ENCODE results near the gene IGFBP6. TPM values are rescaled to one million over a fixed set of nuclear protein-coding genes. Genes with fewer than 3 reads are reported as not detected.
"Not testable (repeated sequence)": the region's sequence is repeated elsewhere in the genome, so short reads cannot be mapped to it uniquely, and the experiment has no call there.

The IGFBP6 gene
- total RNA-seq, 2 donors from 2014 or later = 0.45 to 6.0 TPM

DNA sequence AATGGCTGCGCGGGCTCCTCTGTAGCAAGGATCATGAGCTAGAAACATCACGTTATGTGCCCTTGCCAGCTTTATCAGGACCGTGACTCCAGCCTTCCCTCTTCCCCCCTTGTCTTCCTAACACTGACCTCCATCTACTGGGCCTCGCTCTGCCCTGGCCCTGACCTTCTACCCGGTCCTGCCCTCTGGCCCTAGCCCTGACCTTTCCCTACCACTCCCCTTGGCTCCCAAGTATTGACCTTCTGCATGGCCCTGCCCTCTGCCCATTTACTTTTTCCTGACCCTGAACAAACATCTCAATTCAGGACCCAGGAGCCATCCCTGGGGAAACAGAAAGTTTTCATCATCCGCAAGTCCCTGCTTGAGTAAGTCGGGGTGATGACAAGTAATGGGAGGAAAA is 7.8 kb downstream of the IGFBP6 start:
- Mint-ChIP-seq H3K27ac (no peak overlapping the region), H3K4me3 (no peak overlapping the region), H3K27me3 (no peaks in the 10 kb centered on the region), H3K9me3 (no peaks in the 10 kb centered on the region), H3K4me1 (peaks cover 11% of the 10 kb centered on the region), H3K36me3 (ENCODE audit: low read depth) (no peaks in the 10 kb centered on the region)
- ATAC-seq (replicated peaks) = no peak

GRCh38 chr12:53105712-53106439 is 8.4 kb downstream of the IGFBP6 start:
- Mint-ChIP-seq H3K4me1 (peaks cover 11% of the 10 kb centered on the region), H3K27me3 (no peaks in the 10 kb centered on the region), H3K9me3 (no peaks in the 10 kb centered on the region), H3K36me3 (ENCODE audit: low read depth) (no peaks in the 10 kb centered on the region), H3K4me3 (no peak overlapping the region), H3K27ac (no peak overlapping the region)
- no peak for ATAC-seq (replicated peaks)

- no peaks in the 10 kb centered on the region for H3K36me3 Mint-ChIP-seq (ENCODE audit: low read depth)
- H3K4me3 Mint-ChIP-seq = no peak overlapping the region
- no peak for ATAC-seq (replicated peaks)
- no peaks in the 10 kb centered on the region for H3K27me3 Mint-ChIP-seq
- H3K9me3 Mint-ChIP-seq = no peaks in the 10 kb centered on the region
- no peak overlapping the region for H3K27ac Mint-ChIP-seq
- peaks cover 11% of the 10 kb centered on the region for H3K4me1 Mint-ChIP-seq
These were observed 9.7 kb downstream of the IGFBP6 start for GRCh38 chr12:53107122-53107521.

DNA sequence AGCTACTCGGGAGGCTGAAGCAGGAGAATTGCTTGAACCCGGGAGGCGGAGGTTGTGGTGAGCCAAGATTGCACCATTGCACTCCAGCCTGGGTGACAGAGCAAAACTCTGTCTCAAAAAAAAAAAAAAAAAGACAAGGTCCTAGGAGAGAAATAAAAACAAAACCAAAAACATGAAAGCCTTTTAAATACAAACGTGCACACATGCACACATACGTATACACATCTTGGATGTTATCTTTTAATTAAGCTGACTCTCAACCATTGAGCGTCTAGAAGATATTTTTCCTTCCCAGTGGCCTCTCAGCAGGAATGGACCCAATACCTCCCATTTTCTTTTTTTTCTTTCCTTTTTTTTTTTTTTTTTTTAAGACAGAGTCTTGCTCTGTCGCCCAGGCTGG is 15.0 kb downstream of the IGFBP6 start:
- H3K36me3 Mint-ChIP-seq (ENCODE audit: low read depth) = not testable (repeated sequence)

DNA sequence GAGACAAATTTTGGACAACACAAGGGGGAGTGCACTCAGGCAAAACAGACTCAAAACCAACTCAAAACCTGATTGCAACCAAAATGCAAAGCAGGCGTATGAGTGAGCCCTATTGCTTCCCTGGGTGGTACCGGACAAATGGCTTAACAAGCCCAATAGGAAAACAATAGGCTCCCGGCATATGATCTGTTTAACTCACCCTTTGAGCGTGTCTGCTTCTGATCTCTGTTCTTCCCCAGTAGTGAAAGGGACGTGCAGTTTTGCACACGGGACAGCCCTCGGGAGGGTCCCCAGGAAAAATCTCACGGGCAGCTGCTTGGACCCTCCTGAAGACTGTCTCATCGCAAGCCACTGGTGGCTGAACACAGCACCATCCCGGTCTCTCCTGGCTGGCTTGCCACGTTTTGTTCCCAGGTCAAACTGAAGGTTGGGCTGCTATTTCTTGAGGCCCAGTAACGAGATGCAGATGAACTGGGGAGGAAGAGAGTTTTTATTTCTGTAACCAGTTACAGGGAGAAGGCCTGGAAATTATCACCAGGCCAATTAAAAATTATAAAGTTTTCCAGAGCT is 15.8 kb downstream of the IGFBP6 start:
- Mint-ChIP-seq H3K4me1 (no peaks in the 10 kb centered on the region), H3K9me3 (no peaks in the 10 kb centered on the region), H3K27me3 (no peaks in the 10 kb centered on the region), H3K4me3 (no peak overlapping the region), H3K36me3 (ENCODE audit: low read depth) (no peaks in the 10 kb centered on the region), H3K27ac (no peak overlapping the region)
- no peak for ATAC-seq (replicated peaks)

More for the DNA sequence above, 15.0 kb downstream of the IGFBP6 start:
- not testable (repeated sequence) for H3K27me3 Mint-ChIP-seq; H3K9me3 Mint-ChIP-seq; ATAC-seq (replicated peaks); H3K27ac Mint-ChIP-seq; H3K4me3 Mint-ChIP-seq; H3K4me1 Mint-ChIP-seq

DNA sequence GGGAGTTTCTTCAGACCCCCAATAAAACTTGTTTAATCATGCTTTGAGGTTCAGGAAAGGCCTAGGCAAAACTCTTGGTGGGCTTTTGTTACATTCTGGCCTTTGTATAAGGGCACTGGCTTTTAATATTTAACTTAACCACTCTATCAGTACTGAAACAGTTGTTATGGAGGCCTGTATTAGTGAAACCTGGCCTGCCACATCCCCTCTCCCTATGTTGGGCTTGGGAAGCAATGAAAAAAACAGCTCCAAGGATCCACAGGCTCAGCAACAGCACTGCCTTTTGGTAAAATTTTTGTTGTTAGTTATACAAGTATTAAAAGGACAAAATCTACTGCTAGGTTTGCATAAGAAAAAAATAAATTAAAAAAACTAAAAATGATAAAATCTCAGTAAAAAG is 16.5 kb downstream of the IGFBP6 start:
- Mint-ChIP-seq H3K36me3 (ENCODE audit: low read depth) (no peaks in the 10 kb centered on the region), H3K4me3 (no peak overlapping the region), H3K27me3 (no peaks in the 10 kb centered on the region), H3K27ac (no peak overlapping the region), H3K4me1 (no peaks in the 10 kb centered on the region), H3K9me3 (no peaks in the 10 kb centered on the region)
- ATAC-seq (replicated peaks) = no peak

- no peak overlapping the region for H3K27ac Mint-ChIP-seq
- no peak overlapping the region for H3K4me3 Mint-ChIP-seq
- ATAC-seq (replicated peaks) = no peak
- H3K9me3 Mint-ChIP-seq = no peaks in the 10 kb centered on the region
- no peaks in the 10 kb centered on the region for H3K27me3 Mint-ChIP-seq
- H3K36me3 Mint-ChIP-seq (ENCODE audit: low read depth) = no peaks in the 10 kb centered on the region
- no peaks in the 10 kb centered on the region for H3K4me1 Mint-ChIP-seq
These were observed 17.8 kb downstream of the IGFBP6 start for GRCh38 chr12:53115112-53115890.

- Mint-ChIP-seq H3K4me3 (no peak overlapping the region), H3K27ac (no peak overlapping the region), H3K4me1 (no peaks in the 10 kb centered on the region), H3K9me3 (no peaks in the 10 kb centered on the region), H3K27me3 (no peaks in the 10 kb centered on the region), H3K36me3 (ENCODE audit: low read depth) (no peaks in the 10 kb centered on the region)
- ATAC-seq (replicated peaks) = no peak
These were observed 18.6 kb downstream of the IGFBP6 start for GRCh38 chr12:53115891-53116648.

GRCh38 chr12:53118751-53119300 is 21.4 kb downstream of the IGFBP6 start:
- ATAC-seq (replicated peaks) = no peak
- no peaks in the 10 kb centered on the region for H3K9me3 Mint-ChIP-seq
- no peaks in the 10 kb centered on the region for H3K36me3 Mint-ChIP-seq (ENCODE audit: low read depth)
- no peak overlapping the region for H3K4me3 Mint-ChIP-seq
- no peaks in the 10 kb centered on the region for H3K27me3 Mint-ChIP-seq
- H3K27ac Mint-ChIP-seq = peak overlapping the region; percentile 9
- no peaks in the 10 kb centered on the region for H3K4me1 Mint-ChIP-seq

DNA sequence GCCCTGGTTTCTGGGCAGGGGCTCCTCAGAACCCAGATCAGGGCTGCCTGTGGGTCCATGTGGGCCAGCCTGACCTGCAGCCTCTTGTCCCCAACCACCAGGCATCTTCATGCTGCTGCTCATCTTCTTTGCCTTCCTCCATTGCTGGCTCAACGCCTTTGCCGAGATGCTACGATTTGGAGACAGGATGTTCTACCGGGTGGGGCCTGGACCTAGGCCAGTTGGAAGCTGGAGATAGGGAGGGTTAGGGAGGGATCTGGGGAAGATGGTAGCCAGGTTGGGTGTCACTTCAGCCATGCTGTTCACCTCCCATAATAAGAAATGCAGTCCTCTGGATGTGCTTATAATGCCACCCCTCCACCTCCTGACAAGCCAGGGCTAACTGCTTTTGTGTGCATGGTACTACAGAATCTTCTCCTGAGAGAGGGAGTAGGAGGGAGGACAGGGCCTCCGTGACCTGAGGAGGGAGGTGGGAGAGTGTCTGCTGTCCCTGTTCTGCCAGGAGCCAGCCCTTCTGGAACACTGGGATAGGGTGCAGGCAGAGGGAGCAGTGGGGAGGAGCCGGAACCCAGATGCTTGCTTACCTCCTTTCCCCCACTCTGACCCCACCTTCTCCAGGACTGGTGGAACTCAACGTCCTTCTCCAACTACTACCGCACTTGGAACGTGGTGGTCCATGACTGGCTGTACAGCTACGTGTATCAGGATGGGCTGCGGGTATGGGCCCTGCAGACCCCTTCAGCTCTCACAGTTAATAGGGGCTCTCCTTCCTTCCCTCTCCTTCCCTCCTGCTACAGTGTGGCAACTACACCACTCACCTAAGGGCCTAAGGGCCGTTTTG is 23.4 kb downstream of the IGFBP6 start:
- no peaks in the 10 kb centered on the region for H3K27me3 Mint-ChIP-seq
- ATAC-seq (replicated peaks) = no peak
- no peaks in the 10 kb centered on the region for H3K9me3 Mint-ChIP-seq
- H3K27ac Mint-ChIP-seq = no peak overlapping the region
- H3K36me3 Mint-ChIP-seq (ENCODE audit: low read depth) = no peaks in the 10 kb centered on the region
- H3K4me3 Mint-ChIP-seq = no peak overlapping the region
- no peaks in the 10 kb centered on the region for H3K4me1 Mint-ChIP-seq

DNA sequence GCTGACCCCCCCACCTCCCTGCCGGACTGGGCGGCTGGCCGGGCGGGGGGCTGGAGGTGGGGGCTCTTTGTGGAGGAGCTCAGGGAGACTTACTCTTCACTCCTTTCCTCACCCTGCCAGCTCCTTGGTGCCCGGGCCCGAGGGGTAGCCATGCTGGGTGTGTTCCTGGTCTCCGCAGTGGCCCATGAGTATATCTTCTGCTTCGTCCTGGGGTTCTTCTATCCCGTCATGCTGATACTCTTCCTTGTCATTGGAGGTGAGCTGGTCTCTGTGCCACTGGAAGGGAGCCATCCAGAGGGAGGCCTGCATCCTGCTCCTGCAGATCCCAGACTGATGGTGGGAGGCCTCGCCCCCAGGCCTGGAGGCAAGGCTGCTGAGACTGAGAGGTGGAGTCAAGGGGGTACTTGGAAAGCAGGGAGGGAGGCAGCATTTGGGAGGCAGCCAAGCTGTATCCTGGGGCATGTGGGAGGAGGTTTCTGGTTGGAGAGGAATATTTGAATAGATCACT is 25.5 kb downstream of the IGFBP6 start:
- Mint-ChIP-seq H3K36me3 (ENCODE audit: low read depth) (no peaks in the 10 kb centered on the region), H3K27ac (no peak overlapping the region), H3K4me1 (peaks cover 5% of the 10 kb centered on the region), H3K9me3 (no peaks in the 10 kb centered on the region), H3K4me3 (no peak overlapping the region), H3K27me3 (no peaks in the 10 kb centered on the region)
- no peak for ATAC-seq (replicated peaks)

DNA sequence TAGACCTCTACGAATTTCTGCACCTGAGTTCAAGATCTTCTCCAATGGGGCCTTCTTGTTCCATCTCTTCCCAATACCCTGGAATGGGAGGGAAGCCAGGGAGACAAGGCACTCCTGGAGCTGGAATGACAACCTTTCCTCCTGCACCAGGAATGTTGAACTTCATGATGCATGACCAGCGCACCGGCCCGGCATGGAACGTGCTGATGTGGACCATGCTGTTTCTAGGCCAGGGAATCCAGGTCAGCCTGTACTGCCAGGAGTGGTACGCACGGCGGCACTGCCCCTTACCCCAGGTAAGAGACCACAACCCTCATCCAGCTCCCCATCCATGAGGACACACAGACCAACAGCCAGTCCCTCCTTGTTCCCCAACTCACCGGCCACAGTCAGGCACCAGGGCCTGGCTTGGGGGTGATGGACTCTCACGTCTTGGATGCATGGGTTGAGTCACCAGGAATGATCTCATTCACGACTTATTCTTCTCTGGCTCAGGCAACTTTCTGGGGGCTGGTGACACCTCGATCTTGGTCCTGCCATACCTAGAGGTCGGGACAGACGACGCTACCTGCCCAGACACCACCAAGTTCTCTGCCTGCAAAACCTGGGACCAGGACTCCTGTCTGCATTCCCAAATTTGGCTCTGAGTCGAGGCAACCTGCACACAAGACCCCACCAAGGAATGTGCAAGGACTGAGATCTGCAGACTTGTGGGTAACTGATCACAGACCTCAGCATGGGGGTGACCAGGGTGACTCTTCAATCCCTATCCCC is 26.3 kb downstream of the IGFBP6 start:
- no peaks in the 10 kb centered on the region for H3K9me3 Mint-ChIP-seq
- ATAC-seq (replicated peaks) = no peak
- no peak overlapping the region for H3K27ac Mint-ChIP-seq
- H3K27me3 Mint-ChIP-seq = no peaks in the 10 kb centered on the region
- H3K4me3 Mint-ChIP-seq = no peak overlapping the region
- H3K36me3 Mint-ChIP-seq (ENCODE audit: low read depth) = no peaks in the 10 kb centered on the region
- H3K4me1 Mint-ChIP-seq = peaks cover 5% of the 10 kb centered on the region

- ATAC-seq (replicated peaks) = no peak
- Mint-ChIP-seq H3K4me3 (no peak overlapping the region), H3K36me3 (ENCODE audit: low read depth) (no peaks in the 10 kb centered on the region), H3K27ac (no peak overlapping the region), H3K9me3 (no peaks in the 10 kb centered on the region), H3K27me3 (no peaks in the 10 kb centered on the region), H3K4me1 (peaks cover 5% of the 10 kb centered on the region)
These were observed 26.9 kb downstream of the IGFBP6 start for GRCh38 chr12:53124352-53124723.

All from activated T-helper 17 cell treated with anti-CD3 and anti-CD28 coated beads, Interleukin-2, amount 50 U/mL, for 72 hours (primary cell).